ENCODE data around the gene NTNG2. TPM values are rescaled to one million over a fixed set of nuclear protein-coding genes. Genes with fewer than 3 reads are reported as not detected.
A peak's percentile ranks its signal among the peaks of the same experiment; 100 is the strongest.

The NTNG2 gene
- total and polyA plus RNA-seq, 3 experiments from 2014 or later, result 1.3 to 3.6 (median 2.0) TPM

DNA sequence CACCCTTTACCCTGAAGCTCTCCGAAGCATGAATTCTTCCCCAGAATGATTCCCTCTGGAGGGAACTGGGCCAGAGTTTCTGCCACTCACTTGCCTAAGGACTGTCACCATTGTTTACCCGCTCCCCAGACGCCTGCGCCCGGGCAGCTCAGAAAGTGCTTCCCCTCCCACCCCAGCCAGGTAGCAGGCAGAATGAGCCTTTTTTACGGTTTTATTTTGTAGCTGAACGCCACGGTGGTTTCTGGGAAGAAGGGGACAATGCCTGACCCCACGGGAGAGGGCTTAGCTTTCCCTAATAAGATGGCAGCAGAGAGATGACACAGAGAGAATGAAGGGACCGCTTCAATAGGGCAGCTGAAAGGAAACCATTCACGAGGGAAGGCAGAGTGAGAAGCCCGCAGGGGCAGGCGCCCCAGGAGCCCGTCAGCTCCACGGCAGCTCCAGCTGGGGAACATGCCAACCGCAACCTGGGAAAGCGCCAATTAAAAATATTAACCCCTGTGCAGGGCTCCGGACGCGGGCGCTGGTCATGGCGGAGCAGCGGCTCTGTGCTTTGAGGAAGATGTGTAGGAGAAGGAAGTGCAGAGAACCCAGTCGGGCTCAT is 20.4 kb upstream of the NTNG2 start:
- ChIA-PET POLR2A (interaction anchor here (0.6 kb wide), 1 partner anchor 159 kb away, joined by 5 read pairs; no protein-coding TSS in a partner anchor), CTCF (no interaction called here)
- peak overlapping the region; percentile 32 to 74 (median 70) for H3K4me3 Mint-ChIP-seq
- H3K36me3 ChIP-seq (ENCODE audit: insufficient read depth, low read length), result no peaks in the 10 kb centered on the region
- no peak overlapping the region for H3K4me3 ChIP-seq (ENCODE audit: low read length)
- no peak overlapping the region for H3K27ac ChIP-seq (ENCODE audit: low read depth, low read length)
- H3K9me3 Mint-ChIP-seq, result peaks cover 0 to 3% (median 0%) of the 10 kb centered on the region in 5 donors
- no peaks in the 10 kb centered on the region for H3K36me3 Mint-ChIP-seq
- no peaks in the 10 kb centered on the region for H3K4me1 ChIP-seq (ENCODE audit: insufficient read depth, low read length)
- DNase-seq, result no peak
- H3K27me3 ChIP-seq (ENCODE audit: insufficient read depth, low read length, poor library complexity, severe bottlenecking), result peaks cover 20% of the 10 kb centered on the region
- H3K27ac Mint-ChIP-seq, result peak overlapping the region in 1 of 8 donors; percentile 36
- H3K27me3 Mint-ChIP-seq, result peaks cover 33 to 70% of the 10 kb centered on the region in 2 donors
- H3K4me1 Mint-ChIP-seq, result peaks cover 5 to 11% (median 5%) of the 10 kb centered on the region in 3 donors
- H3K9me3 ChIP-seq (ENCODE audit: low read length), result no peaks in the 10 kb centered on the region

DNA sequence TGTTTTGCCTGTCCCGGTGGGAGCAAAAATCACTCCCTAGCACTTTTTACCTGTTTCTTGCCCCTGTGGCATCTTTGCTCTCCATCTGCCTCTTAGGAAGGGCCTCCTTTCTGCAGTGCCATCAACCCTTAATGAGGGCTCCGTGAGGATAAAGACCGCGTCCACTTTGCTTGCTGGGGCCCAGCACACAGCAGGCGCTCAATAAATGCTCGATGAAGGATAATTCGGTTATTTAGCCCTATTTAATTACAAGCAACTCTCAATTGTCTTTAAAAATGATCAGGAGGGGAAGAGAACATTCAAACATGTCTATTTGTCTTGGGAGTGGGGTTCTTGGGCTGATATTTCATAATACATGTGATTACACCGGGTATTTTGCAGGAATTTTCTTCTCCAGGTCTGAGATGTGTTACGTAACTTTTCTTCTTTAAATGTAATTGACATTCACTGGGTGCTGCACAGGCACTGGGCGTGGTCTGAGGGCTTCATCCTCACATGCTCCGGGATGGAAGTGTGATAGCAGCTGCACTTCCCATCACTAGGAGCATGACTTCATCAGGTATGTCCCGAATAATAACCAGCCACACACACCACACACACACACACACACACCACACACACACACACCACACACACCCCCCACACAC is 19.8 kb upstream of the NTNG2 start:
- no peaks in the 10 kb centered on the region for H3K9me3 ChIP-seq (ENCODE audit: low read length)
- CTCF ChIA-PET, result interaction anchor here (0.5 kb wide), 1 partner anchor 382 kb away, joined by 3 read pairs; no protein-coding TSS in a partner anchor
- no peak overlapping the region for H3K4me3 ChIP-seq (ENCODE audit: low read length)
- H3K36me3 Mint-ChIP-seq, result no peaks in the 10 kb centered on the region
- H3K27me3 Mint-ChIP-seq, result peaks cover 33 to 70% of the 10 kb centered on the region in 2 donors
- no peak for DNase-seq
- no peaks in the 10 kb centered on the region for H3K36me3 ChIP-seq (ENCODE audit: insufficient read depth, low read length)
- H3K4me3 Mint-ChIP-seq, result peak overlapping the region in 4 of 7 donors; percentile 64 to 74 (median 72)
- H3K4me1 ChIP-seq (ENCODE audit: insufficient read depth, low read length), result no peaks in the 10 kb centered on the region
- POLR2A ChIA-PET, result interaction anchor here (0.6 kb wide), 1 partner anchor 159 kb away, joined by 5 read pairs; no protein-coding TSS in a partner anchor
- no peak overlapping the region for H3K27ac Mint-ChIP-seq
- H3K27ac ChIP-seq (ENCODE audit: low read depth, low read length), result no peak overlapping the region
- peaks cover 20% of the 10 kb centered on the region for H3K27me3 ChIP-seq (ENCODE audit: insufficient read depth, low read length, poor library complexity, severe bottlenecking)
- H3K9me3 Mint-ChIP-seq, result peaks cover 0 to 5% (median 0%) of the 10 kb centered on the region in 5 donors
- H3K4me1 Mint-ChIP-seq, result peaks cover 5 to 11% (median 5%) of the 10 kb centered on the region in 3 donors

DNA sequence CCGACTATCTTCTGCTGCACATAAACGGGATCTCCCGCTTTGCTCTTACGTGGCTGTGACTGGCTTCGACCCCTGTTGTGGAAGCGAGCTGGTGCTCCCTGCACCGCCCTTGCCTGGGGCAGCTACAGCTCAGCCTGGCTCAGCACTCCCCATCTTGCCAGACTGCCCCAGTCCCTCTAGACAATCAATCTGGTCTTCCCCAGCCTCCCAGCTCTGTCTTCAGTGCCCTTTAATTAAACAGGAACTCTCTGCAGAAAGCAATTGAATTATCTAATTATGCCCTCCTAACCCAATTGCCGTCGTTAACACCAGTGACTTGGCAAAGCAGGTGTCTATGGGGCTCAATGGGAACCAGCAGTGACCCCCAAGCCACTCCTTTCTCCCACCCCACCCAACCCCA is 18.9 kb upstream of the NTNG2 start:
- CTCF ChIA-PET, result no interaction called here
- Histone ChIP-seq H3K36me3 (ENCODE audit: insufficient read depth, low read length) (no peaks in the 10 kb centered on the region), H3K4me1 (ENCODE audit: insufficient read depth, low read length) (no peaks in the 10 kb centered on the region), H3K4me3 (ENCODE audit: low read length) (no peak overlapping the region), H3K27ac (ENCODE audit: low read depth, low read length) (no peak overlapping the region), H3K9me3 (ENCODE audit: low read length) (no peaks in the 10 kb centered on the region), H3K27me3 (ENCODE audit: insufficient read depth, low read length, poor library complexity, severe bottlenecking) (peaks cover 20% of the 10 kb centered on the region)
- H3K9me3 Mint-ChIP-seq, result peaks cover 0 to 5% (median 0%) of the 10 kb centered on the region in 5 donors
- POLR2A ChIA-PET, result no interaction called here
- no peak overlapping the region for H3K27ac Mint-ChIP-seq
- peaks cover 29 to 65% of the 10 kb centered on the region in 2 donors for H3K27me3 Mint-ChIP-seq
- no peak for DNase-seq
- H3K36me3 Mint-ChIP-seq, result no peaks in the 10 kb centered on the region
- peaks cover 5 to 11% (median 5%) of the 10 kb centered on the region in 3 donors for H3K4me1 Mint-ChIP-seq
- no peak overlapping the region for H3K4me3 Mint-ChIP-seq

DNA sequence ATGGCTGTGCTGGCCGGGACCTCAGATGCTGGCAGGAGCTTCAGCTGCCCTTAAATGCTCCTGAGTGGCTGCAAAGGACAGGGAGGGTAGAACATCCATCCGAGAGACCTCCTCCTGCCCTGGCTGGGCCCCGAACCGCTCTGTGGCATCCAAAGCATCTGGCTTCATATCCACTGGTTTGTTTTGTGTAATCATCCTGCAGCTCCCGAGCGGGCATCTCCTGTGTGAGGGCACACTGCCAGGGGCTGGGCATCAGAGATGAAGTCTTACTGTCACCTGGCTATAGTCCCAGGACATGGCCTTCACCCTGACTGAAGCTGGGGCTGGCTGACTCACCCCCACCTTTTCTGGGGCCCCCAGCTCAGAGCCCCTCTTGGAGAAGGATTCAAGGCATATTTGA is 18.5 kb upstream of the NTNG2 start:
- peaks cover 30 to 67% of the 10 kb centered on the region in 2 donors for H3K27me3 Mint-ChIP-seq
- H3K36me3 Mint-ChIP-seq, result no peaks in the 10 kb centered on the region

DNA sequence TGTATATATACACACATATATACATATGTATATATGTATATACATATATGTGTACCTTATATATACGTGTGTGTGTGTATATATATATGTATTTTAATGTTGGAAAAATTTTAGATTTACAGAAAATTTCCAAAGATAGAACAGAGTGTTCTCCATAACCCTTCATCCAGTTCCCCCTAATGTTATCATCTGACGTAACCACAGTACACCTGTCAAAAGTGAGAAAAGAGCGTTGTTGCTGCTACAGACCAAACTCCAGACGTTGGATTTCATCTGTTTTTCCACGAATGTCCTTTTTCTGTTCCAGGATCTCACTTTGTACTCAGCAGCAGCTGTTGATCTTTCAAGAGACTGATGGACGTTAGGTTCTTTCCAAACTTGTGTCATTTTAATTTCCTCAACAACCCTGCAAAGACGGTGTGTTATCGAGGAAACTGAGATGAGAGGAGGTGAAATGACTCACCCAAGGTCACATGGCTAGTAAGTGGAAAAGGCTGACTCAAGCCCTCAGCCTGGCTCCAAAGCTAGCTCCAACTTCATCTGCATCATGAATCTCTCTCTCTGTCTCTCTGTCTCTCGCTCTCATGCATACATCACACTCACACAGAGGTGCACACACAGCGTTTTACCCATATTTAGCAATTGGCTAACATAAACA is 17.0 kb upstream of the NTNG2 start:
- DNase-seq, result peak in 1 of 5 donors; percentile 9
- no peak overlapping the region for H3K27ac ChIP-seq (ENCODE audit: low read depth, low read length)
- H3K4me3 ChIP-seq (ENCODE audit: low read length), result no peak overlapping the region
- H3K9me3 ChIP-seq (ENCODE audit: low read length), result no peaks in the 10 kb centered on the region
- Mint-ChIP-seq H3K9me3 (peaks cover 0 to 5% (median 0%) of the 10 kb centered on the region in 5 donors), H3K27me3 (peaks cover 34 to 70% of the 10 kb centered on the region in 2 donors), H3K36me3 (no peaks in the 10 kb centered on the region), H3K4me3 (no peak overlapping the region), H3K27ac (no peak overlapping the region), H3K4me1 (peaks cover 5 to 11% (median 5%) of the 10 kb centered on the region in 3 donors)
- ChIA-PET CTCF (no interaction called here), POLR2A (no interaction called here)
- H3K4me1 ChIP-seq (ENCODE audit: insufficient read depth, low read length), result no peaks in the 10 kb centered on the region
- peaks cover 25% of the 10 kb centered on the region for H3K27me3 ChIP-seq (ENCODE audit: insufficient read depth, low read length, poor library complexity, severe bottlenecking)
- H3K36me3 ChIP-seq (ENCODE audit: insufficient read depth, low read length), result no peaks in the 10 kb centered on the region

More for the DNA sequence above, 18.5 kb upstream of the NTNG2 start:
- H3K27me3 ChIP-seq (ENCODE audit: insufficient read depth, low read length, poor library complexity, severe bottlenecking), result peaks cover 20% of the 10 kb centered on the region
- H3K27ac Mint-ChIP-seq, result no peak overlapping the region
- H3K4me1 ChIP-seq (ENCODE audit: insufficient read depth, low read length), result no peaks in the 10 kb centered on the region
- ChIA-PET CTCF (no interaction called here), POLR2A (no interaction called here)
- H3K9me3 ChIP-seq (ENCODE audit: low read length), result no peaks in the 10 kb centered on the region
- H3K36me3 ChIP-seq (ENCODE audit: insufficient read depth, low read length), result no peaks in the 10 kb centered on the region
- H3K4me3 Mint-ChIP-seq, result no peak overlapping the region
- H3K27ac ChIP-seq (ENCODE audit: low read depth, low read length), result no peak overlapping the region
- H3K9me3 Mint-ChIP-seq, result peaks cover 0 to 5% (median 0%) of the 10 kb centered on the region in 5 donors
- DNase-seq, result no peak
- H3K4me3 ChIP-seq (ENCODE audit: low read length), result no peak overlapping the region
- H3K4me1 Mint-ChIP-seq, result peaks cover 5 to 11% (median 5%) of the 10 kb centered on the region in 3 donors

DNA sequence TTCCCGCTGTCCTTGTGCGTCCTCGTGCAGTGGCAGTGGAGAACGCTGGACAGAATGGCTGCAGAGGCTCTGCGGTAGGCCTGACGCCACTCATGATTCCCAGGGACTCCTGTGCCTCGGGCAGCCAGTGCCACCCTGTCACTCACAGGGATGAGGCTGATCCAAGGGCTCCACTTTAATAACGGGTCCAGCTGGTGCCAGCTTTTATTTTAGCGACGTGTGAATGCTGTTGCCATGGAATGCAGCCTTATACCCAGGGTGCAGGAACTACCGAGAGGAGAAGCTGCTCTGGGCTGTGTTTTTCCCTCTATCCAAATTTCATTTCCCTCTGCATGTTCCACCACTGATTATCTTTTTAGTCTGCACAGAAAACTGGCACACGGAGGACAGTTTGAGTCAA is 15.8 kb upstream of the NTNG2 start:
- Mint-ChIP-seq H3K27me3 (peaks cover 26 to 65% of the 10 kb centered on the region in 2 donors), H3K36me3 (no peaks in the 10 kb centered on the region), H3K4me1 (peaks cover 3 to 11% (median 5%) of the 10 kb centered on the region in 3 donors), H3K4me3 (no peak overlapping the region), H3K27ac (no peak overlapping the region), H3K9me3 (peaks cover 0 to 5% (median 0%) of the 10 kb centered on the region in 5 donors)
- CTCF ChIA-PET, result no interaction called here
- Histone ChIP-seq H3K4me3 (ENCODE audit: low read length) (no peak overlapping the region), H3K4me1 (ENCODE audit: insufficient read depth, low read length) (no peaks in the 10 kb centered on the region), H3K36me3 (ENCODE audit: insufficient read depth, low read length) (no peaks in the 10 kb centered on the region), H3K27ac (ENCODE audit: low read depth, low read length) (no peak overlapping the region), H3K9me3 (ENCODE audit: low read length) (no peaks in the 10 kb centered on the region), H3K27me3 (ENCODE audit: insufficient read depth, low read length, poor library complexity, severe bottlenecking) (peaks cover 27% of the 10 kb centered on the region)
- DNase-seq, result no peak
- POLR2A ChIA-PET, result no interaction called here

DNA sequence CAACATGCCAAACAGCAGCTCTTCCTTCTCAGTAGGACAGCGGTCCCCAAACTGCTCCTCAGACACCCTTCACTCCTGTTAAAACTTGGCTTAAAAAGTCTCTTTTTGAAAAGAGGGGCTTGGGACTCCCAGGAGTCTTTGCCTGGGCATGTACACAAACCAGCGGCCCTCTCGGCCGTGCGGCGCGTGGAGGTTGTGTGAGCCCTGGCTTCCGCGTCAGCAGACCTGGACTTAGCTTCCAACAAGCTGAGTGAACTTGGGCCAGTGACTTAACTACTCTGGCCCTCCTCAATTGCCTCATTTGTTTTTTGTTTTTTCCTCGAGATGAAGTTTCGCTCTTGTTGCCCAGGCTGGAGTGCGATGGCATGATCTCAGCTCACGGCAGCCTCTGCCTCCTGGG is 15.3 kb upstream of the NTNG2 start:
- no peaks in the 10 kb centered on the region for H3K36me3 ChIP-seq (ENCODE audit: insufficient read depth, low read length)
- Mint-ChIP-seq H3K36me3 (no peaks in the 10 kb centered on the region), H3K9me3 (peaks cover 0 to 5% (median 0%) of the 10 kb centered on the region in 5 donors), H3K27ac (peak overlapping the region in 1 of 8 donors; percentile 57), H3K27me3 (peaks cover 26 to 62% of the 10 kb centered on the region in 2 donors), H3K4me1 (peaks cover 0 to 7% (median under 1%) of the 10 kb centered on the region in 3 donors), H3K4me3 (no peak overlapping the region)
- ChIA-PET CTCF (no interaction called here), POLR2A (no interaction called here)
- no peak overlapping the region for H3K4me3 ChIP-seq (ENCODE audit: low read length)
- peaks cover 27% of the 10 kb centered on the region for H3K27me3 ChIP-seq (ENCODE audit: insufficient read depth, low read length, poor library complexity, severe bottlenecking)
- H3K27ac ChIP-seq (ENCODE audit: low read depth, low read length), result no peak overlapping the region
- no peaks in the 10 kb centered on the region for H3K9me3 ChIP-seq (ENCODE audit: low read length)
- DNase-seq, result peak in 1 of 5 donors; percentile 4
- H3K4me1 ChIP-seq (ENCODE audit: insufficient read depth, low read length), result no peaks in the 10 kb centered on the region

DNA sequence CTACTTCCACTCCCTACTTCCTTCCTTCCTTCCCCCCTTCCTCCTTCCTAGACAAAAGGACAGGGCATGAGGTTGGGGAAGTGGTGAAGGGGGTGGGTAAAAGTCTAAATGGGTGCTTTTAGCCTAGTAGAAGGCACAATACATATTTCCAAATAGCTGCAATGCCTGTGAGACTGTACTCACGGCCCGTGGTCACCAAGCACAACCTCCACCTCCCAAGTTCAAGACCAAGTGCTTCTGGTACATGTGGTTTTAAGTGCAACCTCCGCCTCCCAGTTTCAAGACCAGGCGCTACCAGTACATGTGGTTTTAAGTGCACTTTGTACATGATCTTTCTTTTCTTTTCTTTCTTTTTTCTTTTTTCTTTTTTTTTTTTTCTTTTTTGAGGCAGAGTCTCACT is 14.5 kb upstream of the NTNG2 start:
- DNase-seq, result no peak
- H3K27ac ChIP-seq (ENCODE audit: low read depth, low read length), result no peak overlapping the region
- no peaks in the 10 kb centered on the region for H3K4me1 ChIP-seq (ENCODE audit: insufficient read depth, low read length)
- H3K9me3 ChIP-seq (ENCODE audit: low read length), result no peaks in the 10 kb centered on the region
- Mint-ChIP-seq H3K9me3 (peaks cover 0 to 5% (median 0%) of the 10 kb centered on the region in 5 donors), H3K27ac (peak overlapping the region in 1 of 8 donors; percentile 82), H3K36me3 (no peaks in the 10 kb centered on the region), H3K4me1 (no peaks in the 10 kb centered on the region), H3K4me3 (no peak overlapping the region), H3K27me3 (peaks cover 23 to 57% of the 10 kb centered on the region in 2 donors)
- no peaks in the 10 kb centered on the region for H3K36me3 ChIP-seq (ENCODE audit: insufficient read depth, low read length)
- peaks cover 20% of the 10 kb centered on the region for H3K27me3 ChIP-seq (ENCODE audit: insufficient read depth, low read length, poor library complexity, severe bottlenecking)
- CTCF ChIA-PET, result no interaction called here
- no peak overlapping the region for H3K4me3 ChIP-seq (ENCODE audit: low read length)
- POLR2A ChIA-PET, result no interaction called here
